HEK293T (cell line): ENCODE data around the gene KCNJ18.
"Not testable (repeated sequence)": the region's sequence is repeated elsewhere in the genome, so short reads cannot be mapped to it uniquely, and the experiment has no call there.

Experiments used
- BHLHE40 ChIP-seq: fragments of 450-650 bp; IDR thresholded peaks from 2 replicates; pipeline ENCODE4 v1.6.1; 2016; ENCODE audit warnings: mild to moderate bottlenecking, moderate library complexity, borderline replicate concordance
- CTBP1 ChIP-seq: fragments of 450-650 bp; IDR thresholded peaks from 2 replicates; pipeline ENCODE4 v1.6.1; 2016; ENCODE audit warnings: borderline replicate concordance
- ELF4 ChIP-seq: fragments of 450-650 bp; IDR thresholded peaks from 2 replicates; pipeline ENCODE4 v1.6.1; 2017; ENCODE audit warnings: antibody characterized with exemption
- FOXA1 ChIP-seq: fragments of 450-650 bp; IDR thresholded peaks from 2 replicates; pipeline ENCODE4 v1.6.1; 2016; ENCODE audit warnings: mild to moderate bottlenecking
- FOXK2 ChIP-seq: fragments of 450-650 bp; IDR thresholded peaks from 2 replicates; pipeline ENCODE4 v1.6.1; 2016; ENCODE audit warnings: mild to moderate bottlenecking
- HDGF ChIP-seq: fragments of 450-650 bp; IDR thresholded peaks from 2 replicates; pipeline ENCODE4 v1.6.1; 2017; ENCODE audit warnings: antibody characterized with exemption, borderline replicate concordance
- LEF1 ChIP-seq: fragments of 450-650 bp; IDR thresholded peaks from 2 replicates; pipeline ENCODE4 v1.6.1; 2017; ENCODE audit warnings: mild to moderate bottlenecking, borderline replicate concordance
- SP1 ChIP-seq: fragments of 450-650 bp; IDR thresholded peaks from 2 replicates; pipeline ENCODE4 v1.6.1; 2017
- SUZ12 ChIP-seq: fragments of 450-650 bp; IDR thresholded peaks from 2 replicates; pipeline ENCODE4 v1.6.1; 2016; ENCODE audit warnings: mild to moderate bottlenecking
- TARDBP ChIP-seq: fragments of 450-650 bp; IDR thresholded peaks from 2 replicates; pipeline ENCODE4 v1.6.1; 2016
- ZNF384 ChIP-seq: fragments of 450-650 bp; IDR thresholded peaks from 2 replicates; pipeline ENCODE4 v1.6.1; 2016

DNA sequence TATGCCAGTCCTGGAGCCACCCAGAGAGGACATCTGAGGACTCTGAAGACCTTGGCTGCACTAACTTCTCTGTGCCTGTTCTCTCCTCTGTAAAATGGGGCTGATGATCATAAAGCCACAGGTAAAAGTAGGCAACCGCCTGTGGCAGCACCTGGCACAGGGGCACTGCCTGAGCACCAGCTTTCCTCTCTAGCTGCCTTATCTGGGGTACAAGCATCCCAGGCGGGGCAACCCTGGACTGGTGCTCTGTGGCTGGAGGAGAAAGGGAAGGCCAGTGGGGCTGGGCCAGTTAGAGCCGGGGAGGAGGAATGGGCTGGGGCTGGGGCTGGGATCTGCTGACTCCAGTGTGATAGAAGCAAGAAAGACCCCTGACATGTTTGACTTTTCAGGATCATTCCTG is 18.2 kb downstream of the KCNJ18 start:
- TF ChIP-seq SP1, FOXK2, HDGF, SUZ12, ELF4, LEF1, CTBP1, FOXA1, BHLHE40, ZNF384, TARDBP: not testable (repeated sequence)
